Measurements from ENCODE around the gene PDXK.
A peak's percentile ranks its signal among the peaks of the same experiment; 100 is the strongest.

PDXK gene

DNA sequence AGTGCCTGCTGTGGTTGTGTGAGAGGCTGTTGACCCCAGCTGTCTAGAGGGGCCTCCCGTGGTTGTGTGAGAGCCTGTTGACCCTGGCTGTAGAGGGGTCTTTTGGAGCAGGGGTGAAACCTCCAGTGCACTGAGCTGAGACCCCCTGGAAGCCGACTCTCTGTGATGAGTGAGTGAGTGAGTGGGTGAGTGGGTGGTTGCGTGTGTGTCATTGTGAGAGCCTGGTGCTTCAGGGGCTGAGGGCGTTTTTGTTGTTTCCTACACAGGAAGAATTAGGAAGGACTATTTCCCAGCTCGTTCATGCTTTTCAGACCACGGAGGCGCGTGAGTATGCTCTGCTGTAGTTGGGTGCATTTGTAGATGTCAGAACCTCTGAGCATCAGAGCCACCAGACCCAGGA is 73.5 kb downstream of the PDXK start:
- Histone ChIP-seq H3K4me1 (ENCODE audit: insufficient read depth, poor library complexity, severe bottlenecking) (no peaks in the 10 kb centered on the region), H3K27ac (ENCODE audit: poor library complexity, severe bottlenecking) (no peak overlapping the region), H3K36me3 (ENCODE audit: low read depth) (peaks cover 74% of the 10 kb centered on the region), H3K27me3 (ENCODE audit: insufficient read depth, poor library complexity, severe bottlenecking) (no peaks in the 10 kb centered on the region), H3K9me3 (ENCODE audit: severe bottlenecking) (no peaks in the 10 kb centered on the region), H3K4me3 (ENCODE audit: severe bottlenecking) (no peak overlapping the region)
- TF ChIP-seq, protein P1, sequence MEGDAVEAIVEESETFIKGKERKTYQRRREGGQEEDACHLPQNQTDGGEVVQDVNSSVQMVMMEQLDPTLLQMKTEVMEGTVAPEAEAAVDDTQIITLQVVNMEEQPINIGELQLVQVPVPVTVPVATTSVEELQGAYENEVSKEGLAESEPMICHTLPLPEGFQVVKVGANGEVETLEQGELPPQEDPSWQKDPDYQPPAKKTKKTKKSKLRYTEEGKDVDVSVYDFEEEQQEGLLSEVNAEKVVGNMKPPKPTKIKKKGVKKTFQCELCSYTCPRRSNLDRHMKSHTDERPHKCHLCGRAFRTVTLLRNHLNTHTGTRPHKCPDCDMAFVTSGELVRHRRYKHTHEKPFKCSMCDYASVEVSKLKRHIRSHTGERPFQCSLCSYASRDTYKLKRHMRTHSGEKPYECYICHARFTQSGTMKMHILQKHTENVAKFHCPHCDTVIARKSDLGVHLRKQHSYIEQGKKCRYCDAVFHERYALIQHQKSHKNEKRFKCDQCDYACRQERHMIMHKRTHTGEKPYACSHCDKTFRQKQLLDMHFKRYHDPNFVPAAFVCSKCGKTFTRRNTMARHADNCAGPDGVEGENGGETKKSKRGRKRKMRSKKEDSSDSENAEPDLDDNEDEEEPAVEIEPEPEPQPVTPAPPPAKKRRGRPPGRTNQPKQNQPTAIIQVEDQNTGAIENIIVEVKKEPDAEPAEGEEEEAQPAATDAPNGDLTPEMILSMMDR (IDR thresholded peaks at IDR 0.05; ENCODE audit: poor library complexity, severe bottlenecking) = no peak
- ATAC-seq (ENCODE audit: low read depth) = no peak
- no peak for DNase-seq (ENCODE audit: low spot score)

DNA sequence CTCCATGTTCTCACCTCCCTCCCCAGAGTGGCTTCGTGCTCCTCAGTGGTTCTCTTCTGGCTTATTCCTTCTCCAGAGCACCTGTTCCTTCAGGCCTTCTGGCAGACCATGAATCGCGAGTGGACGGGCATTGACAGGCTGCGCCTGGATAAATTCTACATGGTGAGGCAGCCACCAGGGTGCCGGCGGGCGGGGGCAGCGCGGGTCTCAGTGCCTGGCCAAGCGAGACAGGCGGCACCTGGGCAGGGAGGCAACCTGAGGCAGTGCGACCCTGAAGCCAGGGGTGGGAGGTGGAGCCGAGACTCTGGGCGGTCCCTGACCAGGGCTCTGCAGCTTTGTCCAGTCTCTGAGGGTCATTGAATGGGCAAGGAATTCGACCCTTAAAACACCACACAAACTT is 74.3 kb downstream of the PDXK start:
- no peaks in the 10 kb centered on the region for H3K27me3 ChIP-seq (ENCODE audit: insufficient read depth, poor library complexity, severe bottlenecking)
- H3K36me3 ChIP-seq (ENCODE audit: low read depth) = peaks cover 82% of the 10 kb centered on the region
- H3K4me1 ChIP-seq (ENCODE audit: insufficient read depth, poor library complexity, severe bottlenecking) = no peaks in the 10 kb centered on the region
- no peak overlapping the region for H3K27ac ChIP-seq (ENCODE audit: poor library complexity, severe bottlenecking)
- no peaks in the 10 kb centered on the region for H3K9me3 ChIP-seq (ENCODE audit: severe bottlenecking)
- DNase-seq (ENCODE audit: low spot score) (no peak), ATAC-seq (ENCODE audit: low read depth) (no peak)
- TF ChIP-seq, protein P1 (IDR thresholded peaks at IDR 0.05; ENCODE audit: poor library complexity, severe bottlenecking) = no peak
- no peak overlapping the region for H3K4me3 ChIP-seq (ENCODE audit: severe bottlenecking)

DNA sequence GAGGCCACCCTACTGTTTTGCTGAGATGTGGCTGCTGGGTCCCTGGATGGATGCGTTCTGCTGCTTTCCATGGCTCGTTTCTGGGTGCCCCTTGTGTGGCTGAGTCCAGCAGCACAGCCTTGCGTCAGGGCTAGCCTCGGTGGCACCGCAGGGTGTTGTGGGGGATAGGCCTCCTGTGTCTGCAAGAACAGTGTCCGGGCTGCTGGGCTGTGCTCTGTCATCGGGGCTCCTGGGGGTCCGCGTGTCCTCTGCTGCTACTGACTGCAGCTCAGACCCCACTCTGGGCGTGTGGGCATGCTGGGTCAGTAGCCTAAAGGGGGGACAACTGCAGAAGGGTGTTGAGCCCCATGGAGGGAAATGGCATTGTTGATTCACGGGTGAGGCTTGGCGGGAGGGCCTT is 75.4 kb downstream of the PDXK start:
- Histone ChIP-seq H3K4me1 (ENCODE audit: insufficient read depth, poor library complexity, severe bottlenecking) (no peaks in the 10 kb centered on the region), H3K36me3 (ENCODE audit: low read depth) (peaks cover 91% of the 10 kb centered on the region)

DNA sequence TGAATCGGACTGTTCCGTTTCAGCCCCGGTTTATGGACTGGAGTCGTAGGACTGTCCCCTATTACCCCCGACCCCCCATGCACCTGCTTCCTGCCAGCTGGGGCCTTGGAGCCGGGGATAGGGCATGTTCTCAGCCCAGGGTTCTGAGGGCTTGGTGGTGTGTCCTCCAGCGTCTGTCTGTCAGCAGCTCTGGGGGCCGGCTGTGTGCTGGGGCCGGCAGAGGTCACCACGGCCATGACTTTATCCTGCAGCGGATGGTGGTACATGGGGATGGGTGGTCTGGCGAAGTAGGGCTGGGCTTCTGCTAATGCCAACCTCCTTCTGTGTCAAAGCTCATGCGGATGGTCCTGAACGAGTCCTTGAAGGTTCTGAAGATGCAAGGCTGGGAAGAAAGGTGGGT is 75.9 kb downstream of the PDXK start:
- H3K9me3 ChIP-seq (ENCODE audit: severe bottlenecking) = no peaks in the 10 kb centered on the region
- no peak overlapping the region for H3K27ac ChIP-seq (ENCODE audit: poor library complexity, severe bottlenecking)
- H3K4me1 ChIP-seq (ENCODE audit: insufficient read depth, poor library complexity, severe bottlenecking) = no peaks in the 10 kb centered on the region
- DNase-seq (ENCODE audit: low spot score) = no peak
- peaks cover 95% of the 10 kb centered on the region for H3K36me3 ChIP-seq (ENCODE audit: low read depth)
- no peaks in the 10 kb centered on the region for H3K27me3 ChIP-seq (ENCODE audit: insufficient read depth, poor library complexity, severe bottlenecking)
- H3K4me3 ChIP-seq (ENCODE audit: severe bottlenecking) = no peak overlapping the region
- no peak for ATAC-seq (ENCODE audit: low read depth)
- TF ChIP-seq, protein P1 (IDR thresholded peaks at IDR 0.05; ENCODE audit: poor library complexity, severe bottlenecking) = no peak

More for the DNA sequence above, 75.4 kb downstream of the PDXK start:
- H3K27ac ChIP-seq (ENCODE audit: poor library complexity, severe bottlenecking) = no peak overlapping the region
- no peak overlapping the region for H3K4me3 ChIP-seq (ENCODE audit: severe bottlenecking)
- no peaks in the 10 kb centered on the region for H3K9me3 ChIP-seq (ENCODE audit: severe bottlenecking)
- TF ChIP-seq, protein P1 (IDR thresholded peaks at IDR 0.05; ENCODE audit: poor library complexity, severe bottlenecking) = no peak
- DNase-seq (ENCODE audit: low spot score) (no peak), ATAC-seq (ENCODE audit: low read depth) (no peak)
- H3K27me3 ChIP-seq (ENCODE audit: insufficient read depth, poor library complexity, severe bottlenecking) = no peaks in the 10 kb centered on the region

DNA sequence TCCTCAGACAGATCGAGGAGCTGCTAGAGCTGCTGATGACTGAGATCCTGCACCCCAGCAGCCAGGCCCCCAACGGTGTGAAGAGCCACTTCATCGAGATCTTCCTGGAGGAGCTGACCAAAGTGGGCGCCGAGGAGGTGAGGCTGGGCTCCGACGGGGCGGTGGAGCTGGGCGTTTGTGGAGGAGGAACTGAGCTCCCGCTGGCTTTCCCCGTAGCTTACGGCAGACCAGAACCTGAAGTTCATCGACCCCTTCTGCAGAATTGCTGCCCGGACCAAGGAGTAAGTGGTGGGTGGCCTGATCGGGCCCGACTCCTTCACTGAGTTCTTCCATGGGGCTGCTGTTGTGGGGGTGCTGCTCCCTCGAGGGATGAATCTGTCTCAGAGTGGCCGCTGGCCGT is 78.5 kb downstream of the PDXK start:
- H3K9me3 ChIP-seq (ENCODE audit: severe bottlenecking) = no peaks in the 10 kb centered on the region
- peak; percentile 58 for DNase-seq (ENCODE audit: low spot score)
- peaks cover 97% of the 10 kb centered on the region for H3K36me3 ChIP-seq (ENCODE audit: low read depth)
- no peak overlapping the region for H3K27ac ChIP-seq (ENCODE audit: poor library complexity, severe bottlenecking)
- TF ChIP-seq, protein P1 (IDR thresholded peaks at IDR 0.05; ENCODE audit: poor library complexity, severe bottlenecking) = no peak
- ATAC-seq (ENCODE audit: low read depth) = no peak
- H3K4me1 ChIP-seq (ENCODE audit: insufficient read depth, poor library complexity, severe bottlenecking) = no peaks in the 10 kb centered on the region
- H3K27me3 ChIP-seq (ENCODE audit: insufficient read depth, poor library complexity, severe bottlenecking) = no peaks in the 10 kb centered on the region
- H3K4me3 ChIP-seq (ENCODE audit: severe bottlenecking) = no peak overlapping the region
